ENCODE measurements around the gene TRAF1.

The TRAF1 gene

GRCh38 chr9:120924698-120925534 is 1.7 kb downstream of the TRAF1 start:
- DNase-seq (ENCODE audit: low spot score), result no peak

DNA sequence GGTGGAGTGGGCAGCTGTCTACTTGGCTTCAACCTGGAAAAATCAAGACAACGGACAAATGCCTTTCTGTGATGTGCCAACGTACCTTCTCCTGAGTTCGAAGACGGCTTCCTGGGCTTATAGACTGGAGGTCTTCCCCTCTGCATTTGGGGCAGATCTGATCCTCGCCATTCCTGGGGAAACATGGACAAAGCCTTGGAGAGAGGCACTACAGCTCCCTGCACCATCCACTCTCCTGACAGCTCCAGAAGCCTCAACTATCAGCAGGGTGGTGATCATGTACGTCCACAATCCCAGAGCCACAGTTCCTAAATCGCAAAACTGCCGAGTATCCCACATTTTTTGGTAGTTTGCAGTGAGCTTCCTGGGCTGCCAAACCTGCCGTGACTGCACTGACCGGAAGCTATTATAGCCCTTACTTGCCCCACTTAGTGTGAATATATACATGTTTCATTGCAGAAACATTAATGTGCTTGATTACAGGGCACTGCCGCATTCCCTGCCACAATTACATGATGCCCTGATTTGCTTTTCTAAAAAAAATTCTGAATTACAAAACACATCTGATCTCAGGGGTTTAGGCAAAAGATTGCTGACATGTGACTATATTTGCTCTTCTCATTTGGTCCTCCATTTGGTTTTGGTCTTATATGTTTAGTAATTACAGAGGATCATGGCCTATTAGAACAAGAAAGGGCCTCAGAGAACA is 2.8 kb downstream of the TRAF1 start:
- DNase-seq (ENCODE audit: low spot score), result no peak

GRCh38 chr9:120922404-120923195 is 4.0 kb downstream of the TRAF1 start:
- DNase-seq (ENCODE audit: low spot score), result no peak

DNA sequence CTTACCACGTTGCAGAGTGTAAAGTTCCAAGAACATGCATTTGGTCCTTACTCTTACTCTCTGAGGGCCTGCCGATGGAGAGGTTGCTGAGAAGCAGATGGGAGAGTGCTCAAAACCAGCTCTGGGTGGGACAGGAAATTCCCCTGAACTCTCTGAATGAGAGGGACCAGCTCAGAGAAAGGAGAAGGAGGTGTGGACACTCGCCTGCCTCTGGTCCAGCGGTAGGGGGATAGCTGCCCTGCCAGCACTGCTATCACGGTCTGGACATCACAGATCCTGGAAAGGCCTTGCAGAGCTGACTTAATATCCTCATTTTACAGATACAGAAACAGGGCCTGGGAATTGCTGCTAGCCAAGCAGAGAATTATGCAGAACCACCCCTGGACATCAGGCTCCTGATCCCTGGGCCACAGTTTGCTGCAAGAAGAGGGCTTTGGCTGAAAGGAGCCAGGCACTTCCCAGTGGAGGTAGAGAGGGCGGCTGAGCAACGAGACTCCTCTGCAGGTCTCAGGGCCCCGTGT is 4.9 kb downstream of the TRAF1 start:
- no peak for DNase-seq (ENCODE audit: low spot score)

DNA sequence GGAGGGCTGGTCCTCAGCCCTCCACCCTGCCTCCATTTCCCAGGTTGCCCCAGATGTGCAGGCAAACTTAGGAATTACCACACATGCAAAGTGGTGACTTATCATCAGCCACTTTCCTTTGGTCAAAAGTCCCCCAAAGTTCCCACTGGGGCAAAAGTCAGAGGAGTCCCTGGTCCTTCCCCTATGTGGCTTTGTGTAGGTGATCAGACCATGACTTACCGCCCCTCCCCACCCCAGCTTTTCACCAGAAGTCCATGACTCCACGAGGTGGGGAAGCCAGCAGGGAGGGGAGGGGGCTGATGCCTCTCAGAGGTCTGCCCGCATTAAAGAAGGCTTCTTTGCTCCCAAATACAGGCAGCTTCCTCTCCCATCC is 5.8 kb downstream of the TRAF1 start:
- no peak for DNase-seq (ENCODE audit: low spot score)

- no peak for DNase-seq (ENCODE audit: low spot score)
These were observed 6.5 kb downstream of the TRAF1 start for GRCh38 chr9:120919843-120920805.

GRCh38 chr9:120918931-120919842 is 7.4 kb downstream of the TRAF1 start:
- DNase-seq (ENCODE audit: low spot score), result no peak

GRCh38 chr9:120917929-120918762 is 8.4 kb downstream of the TRAF1 start:
- no peak for DNase-seq (ENCODE audit: low spot score)

DNA sequence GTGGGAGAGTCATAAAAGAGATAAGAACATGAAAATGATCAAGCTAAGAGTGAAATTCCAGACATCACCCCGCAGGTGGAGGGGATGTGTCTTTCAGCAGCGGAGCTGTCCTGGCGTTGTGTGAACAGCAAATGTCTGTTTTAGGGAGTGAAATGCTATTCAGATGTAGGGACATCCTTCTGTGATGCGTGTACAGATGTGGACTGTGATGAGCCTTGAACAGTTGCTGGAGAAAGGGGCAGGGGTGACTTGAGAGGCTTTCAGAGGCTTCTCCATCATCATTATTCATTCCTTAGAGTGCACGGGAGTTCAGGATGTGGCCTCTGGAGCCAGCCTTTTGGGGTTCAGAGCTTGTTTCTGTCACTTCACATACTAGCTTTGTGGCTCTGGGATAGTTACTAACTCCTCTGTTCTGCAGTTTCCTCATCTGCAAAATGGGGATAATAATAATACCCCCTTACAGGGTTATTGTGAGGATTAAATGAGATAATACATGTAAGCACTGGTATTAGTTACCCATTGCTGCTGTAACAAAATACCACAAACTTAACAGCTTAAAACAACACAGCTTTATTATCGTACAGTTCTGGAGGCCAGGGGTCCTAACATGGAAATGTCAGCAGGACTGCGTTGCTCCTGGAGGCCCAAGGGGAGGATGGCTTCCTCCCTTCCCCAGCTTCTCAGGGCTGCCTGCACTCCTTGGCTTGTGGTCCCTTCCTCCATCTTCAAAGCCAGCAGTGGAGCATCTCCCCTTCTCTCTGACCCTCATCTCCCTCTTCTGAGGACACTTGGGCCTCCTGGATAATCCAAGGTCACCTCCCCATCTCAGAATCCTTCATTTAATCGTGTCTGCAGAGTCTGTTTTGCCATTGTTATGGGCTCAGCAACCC is 9.4 kb downstream of the TRAF1 start:
- DNase-seq (ENCODE audit: low spot score), result no peak

DNA sequence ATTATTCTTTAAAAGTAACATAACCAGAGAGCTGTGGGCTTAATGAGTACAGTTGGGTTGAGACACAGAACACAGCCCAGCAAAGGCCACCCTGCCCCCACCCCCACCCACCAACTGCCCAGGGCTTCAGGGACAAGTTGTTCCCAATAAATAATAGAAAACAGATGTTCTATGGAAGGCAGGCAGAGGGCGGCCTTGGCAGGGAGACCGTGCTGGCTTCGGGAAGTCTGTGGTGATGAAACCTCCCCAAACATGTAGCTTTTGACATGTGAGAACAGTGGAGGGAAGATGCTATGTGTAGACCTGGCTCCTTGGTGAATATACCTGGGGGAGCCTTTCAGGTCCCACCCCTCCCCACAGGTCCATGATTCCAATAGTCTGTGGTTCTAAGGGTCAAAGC is 10.0 kb downstream of the TRAF1 start:
- DNase-seq (ENCODE audit: low spot score), result no peak

GRCh38 chr9:120915854-120916470 is 10.6 kb downstream of the TRAF1 start:
- DNase-seq (ENCODE audit: low spot score), result peak; percentile 27

DNA sequence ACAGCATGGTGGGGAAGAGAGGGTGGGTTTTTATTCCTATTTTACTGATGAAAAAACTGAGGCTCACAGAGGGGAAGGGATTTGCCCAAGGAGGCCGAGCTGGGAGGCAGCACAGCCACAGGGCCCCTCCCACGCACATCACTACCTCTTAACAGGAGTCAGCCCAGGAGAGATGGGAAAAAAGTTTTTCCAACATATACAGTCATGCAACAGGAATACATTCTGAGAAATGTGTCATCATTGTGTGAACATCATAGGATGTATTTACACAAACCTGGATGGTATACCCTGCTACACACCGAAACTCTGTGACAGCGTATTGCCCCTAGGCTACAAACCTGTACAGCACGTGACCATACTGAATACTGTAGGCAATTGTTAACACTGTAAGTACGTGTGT is 11.6 kb downstream of the TRAF1 start:
- DNase-seq (ENCODE audit: low spot score), result no peak

- DNase-seq (ENCODE audit: low spot score), result no peak
These were observed 12.2 kb downstream of the TRAF1 start for GRCh38 chr9:120914396-120914795.

GRCh38 chr9:120913647-120914264 is 12.8 kb downstream of the TRAF1 start:
- DNase-seq (ENCODE audit: low spot score), result no peak

DNA sequence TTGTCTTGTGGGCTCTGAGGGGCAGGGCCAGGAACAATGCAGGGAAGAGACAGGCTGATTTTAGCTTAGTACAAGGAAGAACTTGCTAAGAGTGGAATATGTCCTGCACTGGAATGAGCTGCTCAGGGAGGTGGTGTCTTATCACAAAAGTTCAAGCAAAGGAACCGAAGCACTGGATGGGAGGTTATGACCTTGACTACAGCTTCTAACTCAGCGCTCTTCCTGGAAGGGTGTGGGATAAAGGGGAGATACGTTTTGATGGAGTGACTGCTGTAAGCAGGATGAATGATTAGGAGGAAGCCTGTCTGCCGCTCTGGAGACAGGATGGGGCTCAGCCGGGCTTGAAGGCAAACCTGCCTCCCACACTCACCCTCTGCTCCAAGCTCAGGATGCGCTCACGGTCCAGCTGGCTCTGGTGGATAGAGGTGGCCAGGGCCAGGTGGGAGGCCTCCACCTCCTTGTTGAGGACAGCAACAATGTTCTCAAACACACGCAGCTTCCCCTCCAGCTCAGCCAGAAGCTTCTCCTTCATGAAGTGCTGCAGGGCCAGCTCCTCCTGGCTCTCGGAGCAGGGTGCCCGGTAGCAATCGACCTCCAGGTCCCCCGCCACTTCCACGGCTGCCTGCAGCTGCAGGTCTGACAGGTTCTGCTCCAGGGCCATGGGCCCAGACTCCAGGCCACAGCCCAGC is 13.5 kb downstream of the TRAF1 start:
- no peak for DNase-seq (ENCODE audit: low spot score)

DNA sequence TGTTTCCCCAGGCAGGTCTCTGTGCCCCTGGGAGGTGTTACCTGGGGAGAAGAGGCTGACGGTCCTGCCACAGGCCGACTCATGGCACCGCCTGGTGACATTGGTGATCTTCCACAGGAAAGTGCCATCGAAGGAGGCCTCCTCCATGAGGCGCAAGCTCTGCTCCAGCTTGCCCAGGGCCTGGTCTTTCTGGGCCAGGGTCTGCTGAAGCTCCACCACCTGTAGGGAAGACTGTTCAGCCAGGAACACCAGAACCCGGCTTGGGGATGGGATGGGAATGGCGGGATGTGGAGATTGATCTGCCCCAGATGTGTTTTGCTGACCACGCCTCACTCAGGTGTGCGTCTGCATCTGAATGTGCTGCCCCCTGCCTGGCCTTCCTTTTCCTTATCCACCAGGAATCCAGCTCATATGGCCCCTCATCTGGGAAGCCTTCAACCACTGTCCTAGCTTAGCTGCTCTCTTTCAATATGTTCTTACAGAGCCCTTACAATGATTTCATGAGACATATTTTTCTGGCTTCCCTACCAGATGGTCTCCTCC is 15.2 kb downstream of the TRAF1 start:
- DNase-seq (ENCODE audit: low spot score), result no peak
